NOMO-1 treated with dmso at 0.1 percent for 144 hours (cell line): Measurements from ENCODE around the gene SATL1.
"Not testable (repeated sequence)": the region's sequence is repeated elsewhere in the genome, so short reads cannot be mapped to it uniquely, and the experiment has no call there.

Experiments used
- DNase-seq: peaks from one replicate; lab custom pipeline; 2025; ENCODE audit not compliant: unreplicated experiment; lab: John Stamatoyannopoulos, UW

Gene SATL1, protein sequence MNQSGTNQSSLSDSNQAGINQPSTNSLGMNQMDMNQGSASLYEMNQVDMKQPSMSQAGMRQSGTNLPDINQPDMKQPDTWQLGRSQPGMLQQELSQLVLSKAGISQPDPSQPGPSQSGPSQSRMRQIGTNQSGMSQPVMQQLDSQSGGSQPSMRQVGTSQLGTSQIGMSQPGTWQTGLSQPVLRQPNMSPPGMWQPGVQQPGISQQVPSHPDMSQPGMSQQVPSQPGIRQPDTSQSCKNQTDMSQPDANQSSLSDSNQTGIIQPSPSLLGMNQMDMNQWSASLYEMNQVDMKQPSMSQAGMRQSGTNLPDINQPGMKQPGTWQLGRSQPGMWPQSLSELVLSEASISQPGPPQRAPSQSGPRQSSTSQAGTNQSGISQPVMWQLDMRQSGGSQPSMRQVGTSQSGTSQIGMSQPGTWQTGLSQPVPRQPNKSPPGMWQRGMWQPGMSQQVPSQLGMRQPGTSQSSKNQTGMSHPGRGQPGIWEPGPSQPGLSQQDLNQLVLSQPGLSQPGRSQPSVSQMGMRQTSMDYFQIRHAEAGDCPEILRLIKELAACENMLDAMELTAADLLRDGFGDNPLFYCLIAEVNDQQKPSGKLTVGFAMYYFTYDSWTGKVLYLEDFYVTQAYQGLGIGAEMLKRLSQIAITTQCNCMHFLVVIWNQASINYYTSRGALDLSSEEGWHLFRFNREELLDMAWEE

DNA sequence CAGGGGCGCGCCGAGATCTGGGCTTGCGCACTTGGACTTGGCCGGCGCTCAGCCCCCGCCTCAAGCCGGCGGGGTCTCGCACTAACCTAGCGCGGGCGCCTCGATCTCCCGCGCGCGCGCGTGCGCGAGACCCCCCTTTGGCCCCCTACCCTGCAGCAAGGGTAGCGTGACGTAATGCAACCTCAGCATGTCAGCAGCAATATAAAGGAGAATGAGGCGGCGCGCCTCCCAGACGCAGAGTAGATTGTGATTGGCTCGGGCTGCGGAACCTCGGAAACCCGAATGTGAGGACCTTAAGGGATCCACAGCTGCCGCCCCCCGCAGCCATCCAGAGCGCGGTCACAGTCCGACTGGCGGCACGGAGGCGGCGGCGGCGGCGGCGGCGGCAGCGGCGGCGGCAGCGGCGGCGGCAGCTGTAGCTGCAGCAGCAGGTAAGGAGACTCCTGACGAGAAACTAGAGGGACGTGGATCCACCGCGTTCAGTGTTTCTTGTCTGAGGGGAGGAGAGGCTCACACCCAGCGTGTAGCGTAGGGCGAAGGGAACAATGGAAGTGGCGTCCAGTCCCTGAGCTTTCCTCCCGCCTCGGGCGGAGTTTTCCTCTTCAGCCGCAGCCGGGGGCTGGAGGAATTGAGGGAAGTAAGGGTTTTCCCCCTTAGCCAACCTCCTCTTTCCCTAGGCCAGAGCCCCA, at the start of gene SATL1, which contains the start of gene ZNF711:
Gene SATL1 (minus strand): TSS at position 19 of the 689 bp plus-strand sequence. CDS start 134,811 bp downstream, outside the sequence.
Gene ZNF711 (plus strand): TSS at position 231 of the 689 bp plus-strand sequence. CDS start 3,582 bp downstream, outside the sequence.
- DNase-seq = no peak

DNA sequence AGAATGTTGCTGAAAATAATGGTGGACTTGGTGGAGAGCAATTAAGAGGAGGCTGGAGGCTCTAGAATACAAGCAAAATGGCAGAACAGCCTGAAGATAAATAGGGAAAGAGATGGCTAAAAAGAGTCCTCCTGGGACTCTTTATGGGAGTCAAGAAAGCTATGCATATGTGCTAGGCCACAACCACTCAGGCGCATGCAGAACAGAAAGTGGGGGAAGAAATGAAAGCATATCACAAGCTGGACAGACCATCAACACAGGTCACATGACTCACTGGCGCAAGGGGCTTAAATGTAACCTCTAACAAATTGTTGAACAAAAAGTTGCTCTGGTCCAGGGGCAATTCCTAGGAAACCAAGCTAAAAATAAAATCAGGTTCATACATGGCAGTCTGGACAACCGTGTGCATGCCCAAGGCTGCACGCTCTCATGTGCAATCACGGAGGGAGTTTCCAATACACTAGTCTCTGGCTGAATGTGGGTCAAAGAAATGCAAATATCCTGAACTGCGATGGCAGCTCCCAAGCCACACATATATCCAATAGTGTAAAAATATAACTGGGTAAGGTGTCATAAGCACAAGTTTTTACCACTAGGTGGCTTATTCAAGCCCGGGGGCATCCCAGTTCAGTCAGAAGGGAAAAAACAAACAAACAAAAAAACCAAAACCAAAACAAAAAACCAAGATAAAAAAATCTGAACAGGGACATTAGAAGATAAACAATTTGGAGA, 45.6 kb upstream of the SATL1 start:
- no peak for DNase-seq

DNA sequence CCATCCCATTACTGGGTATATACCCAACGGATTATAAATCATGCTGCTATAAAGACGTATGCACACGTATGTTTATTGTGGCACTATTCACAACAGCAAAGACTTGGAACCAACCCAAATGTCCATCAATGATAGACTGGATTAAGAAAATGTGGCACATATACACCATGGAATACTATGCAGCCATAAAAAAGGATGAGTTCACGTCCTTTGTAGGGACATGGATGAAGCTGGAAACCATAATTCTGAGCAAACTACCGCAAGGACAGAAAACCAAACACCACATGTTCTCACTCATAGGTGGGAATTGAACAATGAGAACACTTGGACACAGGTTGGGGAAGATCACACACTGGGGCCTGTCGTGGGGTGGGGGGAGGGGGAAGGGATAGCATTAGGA, 41.7 kb upstream of the SATL1 start:
- DNase-seq = not testable (repeated sequence)

DNA sequence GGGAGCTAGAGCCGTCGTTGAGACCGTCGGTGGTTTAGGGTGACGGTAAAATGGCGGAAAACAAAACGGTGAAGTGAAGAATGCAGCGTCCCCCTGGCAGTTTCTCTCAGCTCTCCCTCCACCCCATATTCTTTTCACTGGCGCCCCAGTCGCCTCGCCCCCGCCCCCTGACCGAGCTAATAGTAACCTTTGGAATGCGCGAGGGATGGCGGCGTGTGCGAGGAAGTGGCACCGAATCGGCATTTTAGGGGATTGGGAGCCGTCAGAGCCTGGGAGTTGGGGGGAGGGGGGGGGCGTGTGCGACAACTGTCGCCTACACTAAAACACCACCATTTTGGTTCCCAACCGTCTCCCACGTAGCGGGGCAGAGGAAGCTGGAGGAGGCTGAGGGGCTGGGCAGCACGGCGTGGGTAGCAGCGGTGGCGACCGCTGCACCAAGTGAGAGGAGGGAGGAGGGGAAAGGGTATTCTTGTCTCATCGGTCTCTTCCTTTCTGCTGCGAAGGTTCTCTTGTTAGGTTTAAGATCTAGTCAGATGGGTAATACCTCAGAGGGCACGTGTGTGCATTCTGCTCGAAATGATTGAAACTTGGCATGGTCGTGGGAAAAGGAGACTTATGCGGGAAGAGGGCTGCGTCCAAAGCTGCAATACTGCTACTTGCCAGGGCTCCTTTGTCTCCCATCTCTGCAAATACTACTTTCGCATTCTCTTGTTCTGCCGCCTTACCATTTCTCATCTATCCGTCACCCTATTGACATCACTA, 1.1 kb upstream of the SATL1 start:
- DNase-seq = no peak

DNA sequence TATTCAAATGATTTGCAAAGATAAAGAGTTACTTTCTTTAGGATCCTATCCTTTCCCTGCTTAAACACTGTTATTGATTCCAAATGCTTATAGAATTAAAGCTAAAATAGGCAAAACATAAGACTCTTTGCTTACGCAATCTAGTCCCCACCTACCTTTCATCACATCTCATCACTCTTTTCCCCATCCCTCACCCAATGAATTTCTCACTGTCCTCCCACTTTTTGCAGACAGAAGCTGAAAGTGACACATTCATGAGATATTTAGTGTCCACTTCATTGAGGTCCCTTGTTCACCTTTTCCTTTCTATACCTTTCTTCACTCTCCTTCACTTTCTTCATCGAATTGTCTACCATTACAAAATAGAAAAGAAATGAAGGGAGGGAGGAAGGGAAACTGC, 424 bp downstream of the SATL1 start:
- no peak for DNase-seq

DNA sequence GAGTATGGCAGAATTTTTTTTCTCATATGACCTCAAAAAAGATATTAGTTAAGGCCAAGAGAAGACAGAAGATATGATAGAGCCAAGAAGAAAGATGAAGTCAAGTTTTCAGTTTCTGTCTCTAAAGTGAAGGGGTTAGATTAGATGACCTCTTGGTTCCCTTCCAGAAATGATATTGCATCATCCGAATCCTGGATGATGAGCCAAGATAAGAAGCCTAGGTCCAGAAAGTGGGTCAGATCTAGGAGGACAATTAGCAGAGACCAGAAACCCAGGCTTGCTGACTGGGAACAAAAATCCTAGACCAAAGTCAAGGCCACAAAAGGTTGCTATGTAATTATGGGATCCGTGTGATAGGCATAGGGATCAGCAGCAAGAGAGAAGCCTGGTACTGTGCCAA, 20.2 kb downstream of the SATL1 start:
- no peak for DNase-seq

DNA sequence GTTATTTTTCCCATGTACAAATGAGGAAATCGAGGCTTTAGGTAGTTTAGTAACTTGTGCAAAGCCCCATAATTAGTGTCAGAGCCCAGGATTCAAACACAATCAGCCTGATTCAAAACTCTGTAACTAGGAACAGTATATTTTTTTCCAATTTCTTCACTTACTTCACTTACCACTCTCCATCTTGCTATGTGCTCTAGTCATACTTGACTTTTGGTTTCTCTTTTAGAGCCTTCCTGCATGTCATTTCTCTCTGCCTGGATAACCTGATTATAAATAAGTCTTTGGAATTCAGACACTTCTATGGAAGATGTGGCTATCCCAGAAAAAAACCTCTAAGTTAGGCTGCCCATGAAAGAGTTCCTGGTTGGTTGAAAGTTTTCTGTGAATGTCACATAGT, 22.2 kb downstream of the SATL1 start:
- DNase-seq = no peak

DNA sequence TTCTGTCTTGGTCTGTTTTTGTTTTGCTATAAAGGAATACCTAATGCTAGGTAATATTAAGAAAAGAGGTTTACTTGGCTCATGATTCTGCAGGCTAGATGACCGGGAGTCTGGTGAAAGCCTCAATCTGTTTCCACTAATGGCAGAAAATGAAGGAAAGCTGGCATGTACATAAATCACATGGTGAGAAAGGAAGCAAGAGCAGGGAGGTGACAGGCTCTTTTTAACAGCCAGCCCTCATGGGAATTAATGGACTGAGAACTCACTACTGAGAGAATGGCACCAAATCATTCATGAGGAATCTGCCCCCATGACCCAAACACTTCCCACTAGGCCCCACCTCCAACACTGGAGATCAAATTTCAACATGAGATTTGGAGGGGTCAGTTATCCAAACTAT, 27.6 kb downstream of the SATL1 start:
- no peak for DNase-seq

DNA sequence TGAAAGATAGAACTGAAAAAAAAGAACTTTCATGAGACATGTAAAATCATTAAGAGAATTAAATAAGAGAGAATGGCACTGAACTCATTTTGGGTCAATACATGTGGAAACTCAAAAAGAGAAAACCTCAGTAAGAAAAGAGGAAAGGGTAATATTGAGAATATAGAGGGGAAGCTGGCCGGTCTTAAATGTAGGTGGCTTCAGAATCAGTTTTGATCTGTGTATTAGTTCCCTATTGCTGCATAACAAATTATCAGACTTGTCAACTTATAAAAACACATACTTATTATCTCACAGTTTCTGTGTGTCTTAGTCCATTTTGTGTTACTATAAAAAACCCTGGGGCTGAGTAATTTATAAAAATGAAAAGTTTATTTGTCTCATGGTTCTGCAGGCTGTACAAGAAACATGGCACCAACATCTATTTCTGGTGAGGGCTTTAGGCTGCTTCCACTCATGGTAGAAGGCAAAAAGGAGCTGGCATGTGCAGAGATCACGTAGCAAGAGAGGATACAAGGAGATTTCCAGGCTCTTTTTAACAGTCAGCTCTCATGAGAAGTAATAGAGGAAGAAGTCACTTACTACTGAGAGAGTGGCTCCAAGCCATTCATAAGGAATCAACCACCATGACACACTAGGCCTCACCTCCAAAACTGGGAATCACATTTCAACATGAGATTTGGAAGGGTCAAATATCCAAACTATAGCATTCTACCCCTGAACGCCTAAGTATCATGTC, 29.6 kb downstream of the SATL1 start:
- no peak for DNase-seq

DNA sequence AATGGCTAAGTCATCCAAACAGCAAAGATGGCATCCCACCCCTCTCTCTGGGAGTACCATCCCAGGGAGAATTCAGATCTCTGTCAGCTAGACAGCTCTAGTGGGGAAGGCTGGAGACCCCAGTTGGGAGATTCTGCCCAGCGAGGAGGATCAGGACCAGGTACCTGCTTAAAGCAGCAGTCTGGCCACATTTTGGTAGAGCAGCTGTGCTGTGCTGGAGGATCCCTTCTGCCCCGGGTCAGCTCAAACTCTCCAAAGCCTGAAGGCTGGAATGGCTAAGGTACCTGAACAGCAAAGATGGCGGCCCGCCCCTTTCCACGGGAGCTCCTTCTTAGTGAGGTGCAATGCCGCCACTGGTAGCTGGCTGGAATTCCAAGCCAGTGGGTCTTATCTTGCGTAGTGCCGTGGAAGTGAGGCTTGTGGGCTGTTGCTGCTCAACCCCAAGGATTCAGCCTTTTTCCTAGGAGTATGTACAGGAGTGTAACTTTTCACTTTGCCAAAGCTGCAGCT, 40.1 kb downstream of the SATL1 start:
- no peak for DNase-seq

DNA sequence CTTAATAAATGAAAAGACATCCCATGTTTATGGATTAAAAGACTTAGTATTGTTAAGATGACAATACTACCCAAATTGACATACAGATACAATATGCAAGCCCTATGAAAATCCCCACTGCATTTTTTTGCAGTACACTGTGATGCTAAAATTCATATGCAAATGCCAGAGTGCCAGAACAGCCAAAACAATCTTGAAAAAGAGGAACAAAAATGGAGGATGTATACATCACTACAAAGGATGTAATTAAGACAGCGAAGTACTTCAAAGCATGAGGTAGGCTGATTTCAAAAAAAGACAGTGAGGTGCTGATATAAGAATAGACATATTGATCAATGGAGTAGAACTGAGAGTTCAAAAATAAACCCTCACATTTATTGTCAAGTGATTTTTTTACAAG, 47.3 kb downstream of the SATL1 start:
- no peak for DNase-seq

DNA sequence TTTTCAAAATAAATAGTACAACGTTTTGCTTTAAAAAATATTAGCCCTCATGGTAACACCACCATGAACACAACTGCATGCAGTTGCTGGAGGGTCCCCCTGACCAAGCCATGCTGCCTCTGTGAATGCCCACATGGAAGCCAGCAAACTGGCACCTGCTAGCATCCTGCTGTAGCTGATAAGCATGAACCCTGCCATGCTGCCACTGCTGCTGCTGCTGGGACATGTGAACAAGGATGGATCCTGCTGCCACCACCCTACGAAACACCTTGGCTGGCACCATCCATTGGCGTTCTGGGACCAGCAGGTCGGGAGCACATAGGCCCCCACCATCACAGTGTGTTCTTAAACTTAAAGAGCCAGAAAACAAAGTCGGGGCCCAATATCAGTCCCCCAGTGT, 83.9 kb downstream of the SATL1 start:
- DNase-seq = no peak

DNA sequence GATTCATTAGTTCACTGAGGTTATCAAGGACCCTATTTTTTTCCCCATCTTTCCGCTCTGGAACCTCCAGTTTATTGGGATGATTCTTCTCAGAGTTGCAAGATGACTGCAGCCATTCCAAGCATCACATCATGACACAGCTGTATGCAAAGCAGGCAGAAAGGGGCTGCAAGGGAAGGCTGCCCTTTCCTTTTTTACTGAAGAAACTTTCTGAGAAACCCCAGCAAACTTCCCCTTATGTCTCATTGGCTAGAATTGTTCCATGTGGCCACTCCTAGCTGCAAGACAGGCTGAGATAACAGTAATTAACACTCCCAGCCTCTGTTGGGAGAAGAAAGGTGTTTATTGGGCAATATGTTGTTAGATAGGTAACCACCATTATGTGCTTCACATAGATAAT, 102.6 kb downstream of the SATL1 start:
- no peak for DNase-seq

DNA sequence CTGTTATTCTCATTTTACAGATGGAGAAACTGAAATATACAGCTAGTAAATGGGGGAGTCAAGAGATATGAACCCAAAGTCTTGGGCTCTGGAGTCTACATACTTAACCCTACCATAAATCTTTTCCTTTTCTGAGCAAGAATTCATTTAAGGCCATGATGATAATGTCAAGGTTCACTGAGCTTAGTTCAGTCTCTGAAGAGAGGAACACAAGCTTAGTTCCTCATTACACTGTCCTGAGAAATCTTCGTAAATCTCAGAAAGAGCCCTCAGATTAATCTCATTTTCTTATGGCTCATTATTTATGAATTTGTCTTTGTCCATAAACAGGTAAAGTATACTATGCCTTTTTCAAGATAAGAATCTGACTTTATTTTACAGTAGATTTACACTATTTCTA, 104.2 kb downstream of the SATL1 start:
- DNase-seq = no peak

DNA sequence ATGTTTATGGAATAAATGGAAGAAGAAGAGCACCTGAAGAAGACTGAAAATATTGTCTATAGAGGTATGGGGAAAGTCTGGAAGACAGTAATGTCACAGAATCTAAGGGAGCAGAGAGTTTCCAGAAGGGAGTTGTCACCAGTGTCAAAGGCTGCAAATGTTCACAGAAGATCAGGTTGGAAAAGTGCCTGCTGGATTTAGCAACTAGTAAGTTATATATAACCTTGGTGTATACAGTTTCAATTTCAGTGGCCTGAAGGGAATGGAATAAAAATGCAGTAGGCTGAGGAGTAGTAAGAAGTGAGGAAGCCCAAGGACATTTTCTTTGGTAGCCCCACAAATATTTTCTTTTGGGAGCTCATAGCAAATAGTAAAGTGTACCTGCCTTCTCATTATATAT, 107.2 kb downstream of the SATL1 start:
- DNase-seq = no peak

DNA sequence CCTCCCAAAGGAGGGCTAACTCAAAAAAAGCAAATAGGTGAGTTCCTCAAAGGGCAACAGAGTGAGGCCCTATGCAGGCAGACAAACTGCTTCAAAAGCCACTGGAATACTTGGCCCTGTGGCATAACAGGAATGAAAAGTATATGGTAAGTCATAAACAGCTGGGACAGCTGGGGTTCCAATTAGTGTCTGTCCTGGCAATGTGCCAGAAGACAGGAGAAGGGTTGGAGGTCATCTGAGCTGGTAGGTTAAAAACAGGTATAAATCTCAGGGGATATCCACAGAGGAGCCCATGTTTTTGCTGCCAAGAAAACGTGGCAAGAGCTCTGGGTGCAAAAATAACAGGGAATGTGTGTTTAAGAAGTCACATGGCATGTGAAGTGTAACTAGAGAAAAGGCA, 128.3 kb downstream of the SATL1 start:
- DNase-seq = no peak

DNA sequence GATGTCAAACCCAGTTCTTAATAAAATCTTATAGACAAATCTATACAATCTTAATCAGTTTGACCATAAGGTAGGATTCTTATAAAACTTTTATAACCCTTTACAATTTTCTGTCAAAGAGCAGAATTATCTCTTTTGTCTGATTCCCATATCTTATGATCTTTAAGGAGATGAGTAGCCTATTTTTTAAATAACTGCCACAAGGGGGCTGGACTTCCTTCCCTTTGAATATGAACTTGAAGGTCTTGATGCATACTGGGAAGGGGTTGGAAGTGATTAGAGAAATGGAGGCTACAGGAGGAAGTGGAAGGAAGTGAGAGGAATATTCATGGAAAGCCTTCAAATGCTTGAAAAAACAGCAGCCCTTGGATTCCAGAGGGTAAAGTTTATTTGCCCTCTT, 128.8 kb downstream of the SATL1 start:
- no peak for DNase-seq

DNA sequence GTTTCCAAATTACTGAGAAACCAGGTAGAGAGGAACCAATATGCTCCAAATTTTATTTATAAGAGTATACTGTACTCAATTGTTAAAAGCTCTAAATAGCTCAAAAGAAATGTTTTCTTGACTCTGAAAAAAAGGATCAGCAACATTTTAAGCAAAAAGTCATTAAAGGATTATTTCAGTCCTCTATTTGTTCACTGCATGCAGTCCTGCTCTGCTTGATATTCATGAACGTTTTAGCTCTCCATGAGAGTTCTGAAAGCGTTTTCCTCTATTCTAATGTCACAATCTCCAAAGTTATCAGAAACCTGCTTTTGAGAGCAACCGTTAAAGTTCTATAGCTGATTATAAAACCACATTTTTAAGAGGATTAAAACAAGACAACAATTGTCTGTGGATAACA, 129.4 kb downstream of the SATL1 start:
- no peak for DNase-seq

DNA sequence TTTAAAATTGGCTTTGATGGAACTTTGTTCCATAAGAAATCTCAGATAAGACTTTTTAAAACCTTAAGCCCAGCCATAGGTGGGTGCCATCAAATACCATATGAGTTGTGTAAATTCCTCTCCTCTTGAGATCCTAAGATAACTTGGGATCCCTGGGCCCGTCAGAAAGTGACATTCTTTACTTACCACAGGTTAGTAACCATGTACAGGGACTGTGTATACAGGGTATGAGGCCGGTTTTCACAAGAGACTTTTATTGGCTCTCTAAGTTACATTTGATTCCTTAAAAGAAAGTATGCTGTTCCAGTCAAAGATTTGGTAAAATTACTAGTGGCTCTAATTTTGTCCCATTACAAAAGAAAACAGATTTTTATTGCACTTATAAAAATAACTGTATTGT, 129.8 kb downstream of the SATL1 start:
- no peak for DNase-seq

DNA sequence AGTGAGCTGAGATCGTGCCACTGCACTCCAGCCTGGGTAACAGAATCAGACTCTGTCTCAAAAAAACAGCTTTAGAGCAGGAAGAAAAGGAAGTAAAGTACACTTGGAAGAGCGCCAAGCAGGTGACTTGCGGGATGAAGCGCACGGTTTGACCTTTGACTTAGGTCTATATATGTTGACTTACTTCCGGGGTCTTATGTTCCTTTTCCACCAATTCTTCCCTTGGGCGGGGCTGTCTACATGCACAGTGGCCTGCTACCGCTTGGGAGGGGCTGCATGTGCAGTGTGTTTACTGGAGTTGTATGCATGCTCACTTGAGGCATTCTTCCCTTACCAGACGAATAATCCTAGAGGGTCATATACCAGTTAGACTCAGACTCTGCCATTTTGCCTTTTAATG, 131.3 kb downstream of the SATL1 start:
- no peak for DNase-seq
